GM23338 (cell line): ENCODE data around the gene TEX44. TPM values are rescaled to one million over a fixed set of nuclear protein-coding genes. Genes with fewer than 3 reads are reported as not detected.

Source experiments
- CREB1 ChIP-seq: fragments of 250-450 bp; sonication (Bioruptor Pico); IDR thresholded peaks from 2 replicates; pipeline ENCODE4 v1.5.0; 2020; ENCODE audit warnings: low read depth, mild to moderate bottlenecking, moderate library complexity
- CTCF ChIP-seq, 2 experiments: fragments of 200-600 bp in 1 of 2; sonication (generic) in 1 of 2; conservative IDR thresholded peaks; 2 replicates each; pipeline versions ENCODE4 v1.5.1 to v1.6.1; 2016 to 2017; ENCODE audit warnings: antibody characterized with exemption in 2 of 2, low read depth in 2 of 2, mild to moderate bottlenecking in 2 of 2, moderate library complexity in 1 of 2
- EZH2 ChIP-seq: fragments of 200-600 bp; sonication (generic); IDR thresholded peaks from one replicate; pipeline ENCODE4 v1.8.0; 2017; ENCODE audit warnings: antibody characterized with exemption, mild to moderate bottlenecking, low read depth; ENCODE audit not compliant: unreplicated experiment
- NANOG ChIP-seq: IDR thresholded peaks from 2 replicates; pipeline ENCODE4 v1.6.1; 2016; ENCODE audit warnings: antibody characterized with exemption, borderline replicate concordance
- POLR2AphosphoS5 ChIP-seq: IDR thresholded peaks from 2 replicates; pipeline ENCODE4 v1.6.1; 2016; ENCODE audit warnings: antibody characterized with exemption, low read depth
- ZNF331 ChIP-seq: fragments of 250-450 bp; sonication (Bioruptor Pico); IDR thresholded peaks from 2 replicates; pipeline ENCODE4 v1.5.0; 2020; ENCODE audit warnings: low read depth, mild to moderate bottlenecking, moderate library complexity
- polyA plus RNA-seq: library from polyadenylated mRNA; unstranded; fragments of >200 nt; fragmentation: Nextera tagmentation; extraction: Ambion mirVana; gene quantifications from 2 replicates; pipeline ENCODE4 v1.2.1, GENCODE V29; 2016
- total RNA-seq: library from RNA; depleted of rRNA; stranded (reverse); fragments of >200 nt; shearing (Covaris generic); gene quantifications from 2 replicates; pipeline ENCODE4 v1.2.3, GENCODE V29; 2014
- TF ChIP-seq, protein P1 (sequence below): fragments of 250-450 bp; sonication (Bioruptor Pico); IDR thresholded peaks from 2 replicates; pipeline ENCODE4 v1.5.0; 2020; ENCODE audit warnings: mild to moderate bottlenecking, moderate library complexity

The TEX44 gene
- total and polyA plus RNA-seq, 2 experiments from 2014 or later = not detected

GRCh38 chr2:231600619-231601355 is 8.1 kb downstream of the TEX44 start (continued):
- TF ChIP-seq, protein P1, sequence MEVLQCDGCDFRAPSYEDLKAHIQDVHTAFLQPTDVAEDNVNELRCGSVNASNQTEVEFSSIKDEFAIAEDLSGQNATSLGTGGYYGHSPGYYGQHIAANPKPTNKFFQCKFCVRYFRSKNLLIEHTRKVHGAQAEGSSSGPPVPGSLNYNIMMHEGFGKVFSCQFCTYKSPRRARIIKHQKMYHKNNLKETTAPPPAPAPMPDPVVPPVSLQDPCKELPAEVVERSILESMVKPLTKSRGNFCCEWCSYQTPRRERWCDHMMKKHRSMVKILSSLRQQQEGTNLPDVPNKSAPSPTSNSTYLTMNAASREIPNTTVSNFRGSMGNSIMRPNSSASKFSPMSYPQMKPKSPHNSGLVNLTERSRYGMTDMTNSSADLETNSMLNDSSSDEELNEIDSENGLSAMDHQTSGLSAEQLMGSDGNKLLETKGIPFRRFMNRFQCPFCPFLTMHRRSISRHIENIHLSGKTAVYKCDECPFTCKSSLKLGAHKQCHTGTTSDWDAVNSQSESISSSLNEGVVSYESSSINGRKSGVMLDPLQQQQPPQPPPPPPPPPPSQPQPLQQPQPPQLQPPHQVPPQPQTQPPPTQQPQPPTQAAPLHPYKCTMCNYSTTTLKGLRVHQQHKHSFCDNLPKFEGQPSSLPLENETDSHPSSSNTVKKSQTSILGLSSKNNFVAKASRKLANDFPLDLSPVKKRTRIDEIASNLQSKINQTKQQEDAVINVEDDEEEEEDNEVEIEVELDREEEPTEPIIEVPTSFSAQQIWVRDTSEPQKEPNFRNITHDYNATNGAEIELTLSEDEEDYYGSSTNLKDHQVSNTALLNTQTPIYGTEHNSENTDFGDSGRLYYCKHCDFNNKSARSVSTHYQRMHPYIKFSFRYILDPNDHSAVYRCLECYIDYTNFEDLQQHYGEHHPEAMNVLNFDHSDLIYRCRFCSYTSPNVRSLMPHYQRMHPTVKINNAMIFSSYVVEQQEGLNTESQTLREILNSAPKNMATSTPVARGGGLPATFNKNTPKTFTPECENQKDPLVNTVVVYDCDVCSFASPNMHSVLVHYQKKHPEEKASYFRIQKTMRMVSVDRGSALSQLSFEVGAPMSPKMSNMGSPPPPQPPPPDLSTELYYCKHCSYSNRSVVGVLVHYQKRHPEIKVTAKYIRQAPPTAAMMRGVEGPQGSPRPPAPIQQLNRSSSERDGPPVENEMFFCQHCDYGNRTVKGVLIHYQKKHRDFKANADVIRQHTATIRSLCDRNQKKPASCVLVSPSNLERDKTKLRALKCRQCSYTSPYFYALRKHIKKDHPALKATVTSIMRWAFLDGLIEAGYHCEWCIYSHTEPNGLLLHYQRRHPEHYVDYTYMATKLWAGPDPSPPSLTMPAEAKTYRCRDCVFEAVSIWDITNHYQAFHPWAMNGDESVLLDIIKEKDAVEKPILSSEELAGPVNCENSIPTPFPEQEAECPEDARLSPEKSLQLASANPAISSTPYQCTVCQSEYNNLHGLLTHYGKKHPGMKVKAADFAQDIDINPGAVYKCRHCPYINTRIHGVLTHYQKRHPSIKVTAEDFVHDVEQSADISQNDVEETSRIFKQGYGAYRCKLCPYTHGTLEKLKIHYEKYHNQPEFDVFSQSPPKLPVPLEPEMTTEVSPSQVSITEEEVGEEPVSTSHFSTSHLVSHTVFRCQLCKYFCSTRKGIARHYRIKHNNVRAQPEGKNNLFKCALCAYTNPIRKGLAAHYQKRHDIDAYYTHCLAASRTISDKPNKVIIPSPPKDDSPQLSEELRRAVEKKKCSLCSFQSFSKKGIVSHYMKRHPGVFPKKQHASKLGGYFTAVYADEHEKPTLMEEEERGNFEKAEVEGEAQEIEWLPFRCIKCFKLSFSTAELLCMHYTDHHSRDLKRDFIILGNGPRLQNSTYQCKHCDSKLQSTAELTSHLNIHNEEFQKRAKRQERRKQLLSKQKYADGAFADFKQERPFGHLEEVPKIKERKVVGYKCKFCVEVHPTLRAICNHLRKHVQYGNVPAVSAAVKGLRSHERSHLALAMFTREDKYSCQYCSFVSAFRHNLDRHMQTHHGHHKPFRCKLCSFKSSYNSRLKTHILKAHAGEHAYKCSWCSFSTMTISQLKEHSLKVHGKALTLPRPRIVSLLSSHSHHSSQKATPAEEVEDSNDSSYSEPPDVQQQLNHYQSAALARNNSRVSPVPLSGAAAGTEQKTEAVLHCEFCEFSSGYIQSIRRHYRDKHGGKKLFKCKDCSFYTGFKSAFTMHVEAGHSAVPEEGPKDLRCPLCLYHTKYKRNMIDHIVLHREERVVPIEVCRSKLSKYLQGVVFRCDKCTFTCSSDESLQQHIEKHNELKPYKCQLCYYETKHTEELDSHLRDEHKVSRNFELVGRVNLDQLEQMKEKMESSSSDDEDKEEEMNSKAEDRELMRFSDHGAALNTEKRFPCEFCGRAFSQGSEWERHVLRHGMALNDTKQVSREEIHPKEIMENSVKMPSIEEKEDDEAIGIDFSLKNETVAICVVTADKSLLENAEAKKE (CRISPR knock-in tag) = no peak
- TF ChIP-seq NANOG (no peak), POLR2AphosphoS5 (no peak), CREB1 (no peak), CTCF (conservative IDR thresholded peaks at IDR 0.05; ENCODE audit: low read depth in 2 of 2) (no peak), EZH2 (no peak), ZNF331 (CRISPR knock-in tag) (no peak)
